Hematopoietic multipotent progenitor cell treated with erythropoietin and hydrocortisone succinate and interleukin-3 and kit ligand, for 8 days (in vitro differentiated cells): ENCODE measurements around the gene MATN1.

ENCODE experiments used
- DNase-seq: peaks from one replicate; pipeline ENCODE4 v3.0.0-alpha.2; 2015

The MATN1 gene

GRCh38 chr1:30715216-30715615 is 8.2 kb downstream of the MATN1 start:
- DNase-seq = no peak

- DNase-seq = no peak
These were observed 8.8 kb downstream of the MATN1 start for GRCh38 chr1:30714536-30715090.

GRCh38 chr1:30714025-30714424 is 9.4 kb downstream of the MATN1 start:
- no peak for DNase-seq

- no peak for DNase-seq
These were observed 10.1 kb downstream of the MATN1 start for GRCh38 chr1:30713311-30713710.

- no peak for DNase-seq
These were observed 10.8 kb downstream of the MATN1 start for GRCh38 chr1:30712583-30712982.

GRCh38 chr1:30710407-30710806 is 13.0 kb downstream of the MATN1 start:
- DNase-seq = no peak

GRCh38 chr1:30708361-30708728 is 15.0 kb downstream of the MATN1 start:
- DNase-seq = no peak

GRCh38 chr1:30707412-30708360 is 15.7 kb downstream of the MATN1 start:
- DNase-seq = peak; percentile 69

- no peak for DNase-seq
These were observed 16.9 kb downstream of the MATN1 start for GRCh38 chr1:30706528-30706927.

GRCh38 chr1:30705698-30706097 is 17.7 kb downstream of the MATN1 start:
- DNase-seq = no peak

GRCh38 chr1:30704765-30705509 is 18.4 kb downstream of the MATN1 start:
- DNase-seq = no peak

GRCh38 chr1:30704271-30704670 is 19.1 kb downstream of the MATN1 start:
- no peak for DNase-seq

GRCh38 chr1:30702823-30703222 is 20.6 kb downstream of the MATN1 start:
- DNase-seq = no peak

GRCh38 chr1:30701258-30701633 is 22.1 kb downstream of the MATN1 start:
- no peak for DNase-seq

- no peak for DNase-seq
These were observed 22.7 kb downstream of the MATN1 start for GRCh38 chr1:30700528-30701257.

GRCh38 chr1:30699762-30700161 is 23.6 kb downstream of the MATN1 start:
- DNase-seq = no peak

- no peak for DNase-seq
These were observed 24.9 kb downstream of the MATN1 start for GRCh38 chr1:30698401-30698981.

GRCh38 chr1:30697571-30698376 is 25.6 kb downstream of the MATN1 start:
- no peak for DNase-seq

- DNase-seq = no peak
These were observed 26.6 kb downstream of the MATN1 start for GRCh38 chr1:30696831-30697230.

- no peak for DNase-seq
These were observed 27.9 kb downstream of the MATN1 start for GRCh38 chr1:30695439-30695841.

GRCh38 chr1:30694280-30695175 is 28.9 kb downstream of the MATN1 start:
- no peak for DNase-seq
